Spleen (tissue), 7 donors: Measurements from ENCODE around the gene ITFG2.

Experiments used
- POLR2A ChIP-seq, 3 donors: fragments of 450-650 bp; IDR thresholded peaks; one replicate each; pipeline ENCODE4 v1.5.1; 2017; ENCODE audit warnings: antibody characterized with exemption in 3 of 3, mild to moderate bottlenecking in 1 of 3
- TF ChIP-seq, protein P1 (sequence below), 11 experiments: fragments of 200-600 bp in 7 of 11; fragments of 450-650 bp in 4 of 11; sonication (generic) in 4 of 11; IDR thresholded peaks in 8 of 11; conservative IDR thresholded peaks in 3 of 11; 1 replicate in 7 of 11; 2 replicates in 4 of 11; pipeline versions ENCODE4 v1.4.0 to v1.8.0; 2016 to 2021; ENCODE audit warnings: antibody characterized with exemption in 11 of 11, inconsistent platforms in 4 of 11, mild to moderate bottlenecking in 1 of 11
- donor health status: DM: no; HTN: no; CAD: no; lungs with moderate emphysema.
- donor health status: DM: no; HTN: no; CAD: no.
- donor health status: DM: no; HTN: no; CAD: no.

DNA sequence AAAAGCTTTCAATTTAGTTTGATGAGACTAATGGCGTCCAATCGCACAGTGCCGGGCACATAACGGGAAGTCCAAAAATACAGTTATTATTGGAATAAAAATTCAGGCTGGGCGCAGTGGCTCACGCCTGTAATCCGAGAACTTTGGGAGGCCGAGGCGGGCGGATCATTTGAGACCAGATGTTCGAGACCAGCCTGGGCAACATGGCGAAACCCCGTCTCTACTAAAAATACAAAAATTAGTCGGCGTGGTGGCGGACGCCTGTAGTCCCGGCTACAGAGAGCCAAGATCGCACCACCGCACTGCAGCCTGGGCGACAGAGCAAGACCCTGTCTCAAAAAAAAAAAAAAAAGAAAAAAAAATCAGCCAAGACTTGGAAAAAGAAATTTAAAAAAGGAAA is 18.9 kb upstream of the ITFG2 start:
- TF ChIP-seq, protein P1, sequence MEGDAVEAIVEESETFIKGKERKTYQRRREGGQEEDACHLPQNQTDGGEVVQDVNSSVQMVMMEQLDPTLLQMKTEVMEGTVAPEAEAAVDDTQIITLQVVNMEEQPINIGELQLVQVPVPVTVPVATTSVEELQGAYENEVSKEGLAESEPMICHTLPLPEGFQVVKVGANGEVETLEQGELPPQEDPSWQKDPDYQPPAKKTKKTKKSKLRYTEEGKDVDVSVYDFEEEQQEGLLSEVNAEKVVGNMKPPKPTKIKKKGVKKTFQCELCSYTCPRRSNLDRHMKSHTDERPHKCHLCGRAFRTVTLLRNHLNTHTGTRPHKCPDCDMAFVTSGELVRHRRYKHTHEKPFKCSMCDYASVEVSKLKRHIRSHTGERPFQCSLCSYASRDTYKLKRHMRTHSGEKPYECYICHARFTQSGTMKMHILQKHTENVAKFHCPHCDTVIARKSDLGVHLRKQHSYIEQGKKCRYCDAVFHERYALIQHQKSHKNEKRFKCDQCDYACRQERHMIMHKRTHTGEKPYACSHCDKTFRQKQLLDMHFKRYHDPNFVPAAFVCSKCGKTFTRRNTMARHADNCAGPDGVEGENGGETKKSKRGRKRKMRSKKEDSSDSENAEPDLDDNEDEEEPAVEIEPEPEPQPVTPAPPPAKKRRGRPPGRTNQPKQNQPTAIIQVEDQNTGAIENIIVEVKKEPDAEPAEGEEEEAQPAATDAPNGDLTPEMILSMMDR (IDR thresholded peaks at IDR 0.05 in 8 of 11, conservative IDR thresholded peaks at IDR 0.05 in 3 of 11): no peak
- TF ChIP-seq POLR2A (IDR thresholded peaks at IDR 0.05): no peak
